ENCODE results near the gene ELAVL1.

The ELAVL1 gene

GRCh38 chr19:7944177-7944761 is 61.2 kb downstream of the ELAVL1 start:
- FAIRE-seq (no peak), DNase-seq (ENCODE audit: insufficient read length, low spot score) (no peak)
- TF ChIP-seq CTCF (IDR thresholded peaks at IDR 0.05; ENCODE audit: insufficient read depth, missing control alignments) = peak; percentile 73

GRCh38 chr19:7943444-7944176 is 61.8 kb downstream of the ELAVL1 start, which contains the start of gene TIMM44:
TIMM44 (minus strand) TSS chr19:7943666; CDS start chr19:7943651, 15 bp downstream.
- TF ChIP-seq CTCF (IDR thresholded peaks at IDR 0.05; ENCODE audit: insufficient read depth, missing control alignments) = no peak
- FAIRE-seq = no peak
- DNase-seq (ENCODE audit: insufficient read length, low spot score) = peak; percentile 73

- DNase-seq (ENCODE audit: insufficient read length, low spot score) (no peak), FAIRE-seq (no peak)
- no peak for TF ChIP-seq CTCF (IDR thresholded peaks at IDR 0.05; ENCODE audit: insufficient read depth, missing control alignments)
These were observed 62.4 kb downstream of the ELAVL1 start for GRCh38 chr19:7942981-7943443.

- TF ChIP-seq CTCF (IDR thresholded peaks at IDR 0.05; ENCODE audit: insufficient read depth, missing control alignments) = no peak
- no peak for FAIRE-seq
- DNase-seq (ENCODE audit: insufficient read length, low spot score) = no peak
These were observed 63.4 kb downstream of the ELAVL1 start for GRCh38 chr19:7941895-7942596.

GRCh38 chr19:7940841-7941240 is 64.6 kb downstream of the ELAVL1 start:
- no peak for TF ChIP-seq CTCF (IDR thresholded peaks at IDR 0.05; ENCODE audit: insufficient read depth, missing control alignments)
- DNase-seq (ENCODE audit: insufficient read length, low spot score) = no peak
- FAIRE-seq = no peak

- DNase-seq (ENCODE audit: insufficient read length, low spot score) (no peak), FAIRE-seq (no peak)
- no peak for TF ChIP-seq CTCF (IDR thresholded peaks at IDR 0.05; ENCODE audit: insufficient read depth, missing control alignments)
These were observed 70.7 kb downstream of the ELAVL1 start for GRCh38 chr19:7934766-7935165.
